Measurements from ENCODE around the gene RRN3. TPM values are rescaled to one million over a fixed set of nuclear protein-coding genes. Genes with fewer than 3 reads are reported as not detected.

The RRN3 gene
- total and polyA plus RNA-seq, 8 donors: 7.0 to 60.2 (median 14.2) TPM

GRCh38 chr16:15034266-15035162 lies 59.6 kb downstream of the RRN3 start:
- H3K4me3 ChIP-seq: no peak overlapping the region
- intact Hi-C loops (cut with DNase I; ENCODE audit: low total_unique reads): no loop called here
- H3K36me3 ChIP-seq: peaks cover 82 to 100% (median 98%) of the 10 kb centered on the region in 4 donors
- TF ChIP-seq POLR2A (IDR thresholded peaks at IDR 0.05): no peak
- TF ChIP-seq EP300 (IDR thresholded peaks at IDR 0.05): no peak
- no peak for TF ChIP-seq CTCF (IDR thresholded peaks at IDR 0.05)
- TF ChIP-seq POLR2AphosphoS5 (IDR thresholded peaks at IDR 0.05): no peak
- WGBS, 5 donors: 80 to 87% (median 83%) methylated on average over 17 to 23 of the region's 23 CpGs
- no peak for DNase-seq
- H3K27ac ChIP-seq: peak overlapping the region in 3 of 5 donors; percentile 12 to 69 (median 12)
- no peaks in the 10 kb centered on the region for H3K27me3 ChIP-seq
- no peaks in the 10 kb centered on the region for H3K9me3 ChIP-seq
- H3K4me1 ChIP-seq: peaks cover 0 to 3% (median 0%) of the 10 kb centered on the region in 4 donors

GRCh38 chr16:15033309-15033707 lies 60.8 kb downstream of the RRN3 start:
- TF ChIP-seq CTCF (IDR thresholded peaks at IDR 0.05) (no peak), POLR2A (IDR thresholded peaks at IDR 0.05) (no peak), EP300 (IDR thresholded peaks at IDR 0.05) (no peak), POLR2AphosphoS5 (IDR thresholded peaks at IDR 0.05) (no peak)
- intact Hi-C loops (cut with DNase I; ENCODE audit: low total_unique reads): no loop called here
- Histone ChIP-seq H3K4me3 (no peak overlapping the region), H3K36me3 (peaks cover 84 to 100% (median 98%) of the 10 kb centered on the region in 4 donors), H3K4me1 (peaks cover 0 to 8% (median 3%) of the 10 kb centered on the region in 4 donors), H3K27ac (peak overlapping the region in 1 of 5 donors; percentile 3), H3K27me3 (no peaks in the 10 kb centered on the region), H3K9me3 (no peaks in the 10 kb centered on the region)
- 76 to 88% (median 79%) methylated on average over 11 to 14 of the region's 14 CpGs for WGBS, 5 donors
- DNase-seq: peak in 1 of 2 donors; percentile 26

GRCh38 chr16:15032547-15033308 lies 61.3 kb downstream of the RRN3 start:
- peak overlapping the region in 1 of 5 donors; percentile 3 for H3K27ac ChIP-seq
- H3K4me3 ChIP-seq: no peak overlapping the region
- peaks cover 85 to 100% (median 96%) of the 10 kb centered on the region in 4 donors for H3K36me3 ChIP-seq
- WGBS, 5 donors: 78 to 88% (median 83%) methylated on average over 10 to 13 of the region's 13 CpGs
- intact Hi-C loops (cut with DNase I; ENCODE audit: low total_unique reads): no loop called here
- TF ChIP-seq POLR2A (IDR thresholded peaks at IDR 0.05) (no peak), EP300 (IDR thresholded peaks at IDR 0.05) (no peak), POLR2AphosphoS5 (IDR thresholded peaks at IDR 0.05) (no peak), CTCF (IDR thresholded peaks at IDR 0.05) (no peak)
- H3K9me3 ChIP-seq: no peaks in the 10 kb centered on the region
- H3K27me3 ChIP-seq: no peaks in the 10 kb centered on the region
- no peak for DNase-seq
- H3K4me1 ChIP-seq: peaks cover 0 to 8% (median 5%) of the 10 kb centered on the region in 4 donors

- H3K4me1 ChIP-seq: peaks cover 0 to 10% (median 6%) of the 10 kb centered on the region in 4 donors
- peaks cover 80 to 100% (median 90%) of the 10 kb centered on the region in 4 donors for H3K36me3 ChIP-seq
- no peak overlapping the region for H3K4me3 ChIP-seq
- DNase-seq: no peak
- no peaks in the 10 kb centered on the region for H3K27me3 ChIP-seq
- WGBS, 5 donors: 90 to 96% (median 92%) methylated on average over 8 of the region's 8 CpGs
- TF ChIP-seq POLR2A (IDR thresholded peaks at IDR 0.05) (no peak), CTCF (IDR thresholded peaks at IDR 0.05) (no peak), POLR2AphosphoS5 (IDR thresholded peaks at IDR 0.05) (no peak), EP300 (IDR thresholded peaks at IDR 0.05) (no peak)
- no peak overlapping the region for H3K27ac ChIP-seq
- intact Hi-C loops (cut with DNase I; ENCODE audit: low total_unique reads): no loop called here
- no peaks in the 10 kb centered on the region for H3K9me3 ChIP-seq
Measured at GRCh38 chr16:15031586-15031985, 62.5 kb downstream of the RRN3 start.

Data from stomach (tissue), 9 donors.